Hematopoietic multipotent progenitor cell (in vitro differentiated cells): ENCODE results near the gene MBOAT7. TPM values are rescaled to one million over a fixed set of nuclear protein-coding genes. Genes with fewer than 3 reads are reported as not detected.
"Not testable (repeated sequence)": the region's sequence is repeated elsewhere in the genome, so short reads cannot be mapped to it uniquely, and the experiment has no call there.

Experiments used
- DNase-seq, 3 donors: peaks; one replicate each; pipeline ENCODE4 v3.0.0-alpha.2; 2011 to 2015; ENCODE audit warnings: low read depth in 2 of 3, low spot score in 2 of 3
- total RNA-seq: library from RNA; depleted of rRNA; stranded (reverse); fragments of >200 nt; gene quantifications from one replicate; pipeline ENCODE4 v1.2.3, GENCODE V29; 2012

MBOAT7 gene
- total RNA-seq, 1 donor = 270 TPM

GRCh38 chr19:54190503-54191010 is 1.2 kb upstream of the MBOAT7 start:
- peak; percentile 99 to 100 (median 100) for DNase-seq

GRCh38 chr19:54189735-54190502 is 539 bp upstream of the MBOAT7 start:
- peak; percentile 99 to 100 (median 100) for DNase-seq

- peak in 2 of 3 donors; percentile 94 to 98 for DNase-seq
Measured at GRCh38 chr19:54188215-54188871, 1.0 kb downstream of the MBOAT7 start.

GRCh38 chr19:54186934-54187381 is 2.4 kb downstream of the MBOAT7 start:
- DNase-seq = no peak

- DNase-seq = no peak
Measured at GRCh38 chr19:54186351-54186750, 3.0 kb downstream of the MBOAT7 start.

GRCh38 chr19:54183431-54183830 is 5.9 kb downstream of the MBOAT7 start:
- DNase-seq = no peak

GRCh38 chr19:54181894-54182293 is 7.5 kb downstream of the MBOAT7 start:
- DNase-seq = not testable (repeated sequence)

GRCh38 chr19:54180691-54181091 is 8.7 kb downstream of the MBOAT7 start:
- DNase-seq = no peak

- DNase-seq = peak in 2 of 3 donors; percentile 69 to 86
Measured at GRCh38 chr19:54179921-54180461, 9.4 kb downstream of the MBOAT7 start.

- no peak for DNase-seq
Measured at GRCh38 chr19:54179262-54179852, 10.0 kb downstream of the MBOAT7 start.

- DNase-seq = no peak
Measured at GRCh38 chr19:54178581-54179261, 10.7 kb downstream of the MBOAT7 start.

GRCh38 chr19:54173951-54174834 is 15.2 kb downstream of the MBOAT7 start:
- DNase-seq = no peak

- no peak for DNase-seq
Measured at GRCh38 chr19:54173359-54173699, 16.1 kb downstream of the MBOAT7 start.

- no peak for DNase-seq
Measured at GRCh38 chr19:54172471-54173358, 16.7 kb downstream of the MBOAT7 start, which contains the start of gene TMC4. TSS of gene TMC4 (minus strand) at chr19:54173160. CDS start at chr19:54173117, 43 bp downstream.

- DNase-seq = not testable (repeated sequence)
Measured at GRCh38 chr19:54171736-54172431, 17.5 kb downstream of the MBOAT7 start.

GRCh38 chr19:54169149-54169740 is 20.1 kb downstream of the MBOAT7 start:
- DNase-seq = no peak

- peak; percentile 79 to 87 (median 84) for DNase-seq
Measured at GRCh38 chr19:54168174-54168917, 21.0 kb downstream of the MBOAT7 start.
